Natural killer cell treated with Interleukin-12 subunit alpha and Interleukin-12 subunit beta and Interleukin-15 and Interleukin-18, amount 100 ng/mL, for 72 hours (primary cell): Measurements from ENCODE around the gene PAK5. TPM values are rescaled to one million over a fixed set of nuclear protein-coding genes. Genes with fewer than 3 reads are reported as not detected.

Source experiments
- ATAC-seq, 2 donors: fragments of 150-1000 bp; cut with Tn5 transposase in 1 of 2; sonication (Bioruptor Pico), chemical (Tn5 transposase) in 1 of 2; 2 replicates each; pipeline ENCODE4 v1.10.0; 2021
- DNase-seq: peaks from one replicate; pipeline ENCODE4 v3.0.0; 2022; ENCODE audit warnings: low spot score
- H3K27ac Mint-ChIP-seq, 2 donors: 1 replicate in 1 of 2; 2 replicates in 1 of 2; pipeline ENCODE4 v1.8.0; 2022; ENCODE audit warnings: mixed read lengths in 2 of 2, mild to moderate bottlenecking in 1 of 2, moderate library complexity in 1 of 2
- H3K27me3 Mint-ChIP-seq, 2 donors: 1 replicate in 1 of 2; 2 replicates in 1 of 2; pipeline ENCODE4 v1.8.0; 2022; ENCODE audit warnings: mixed read lengths in 2 of 2
- H3K36me3 Mint-ChIP-seq: one replicate; pipeline ENCODE4 v1.8.0; 2022; ENCODE audit warnings: mixed read lengths
- H3K4me1 Mint-ChIP-seq, 2 donors: 1 replicate in 1 of 2; 2 replicates in 1 of 2; pipeline ENCODE4 v1.8.0; 2022; ENCODE audit warnings: low read depth in 2 of 2, mixed read lengths in 2 of 2, mild to moderate bottlenecking in 1 of 2
- H3K4me3 Mint-ChIP-seq: one replicate; pipeline ENCODE4 v1.8.0; 2022; ENCODE audit warnings: mixed read lengths
- H3K9me3 Mint-ChIP-seq: 2 replicates; pipeline ENCODE4 v1.8.0; 2022; ENCODE audit warnings: mixed read lengths
- total RNA-seq, 2 donors: library from RNA; stranded (reverse); gene quantifications; one replicate each; pipeline ENCODE4 v1.2.3, GENCODE V29; 2022

Gene PAK5
- total RNA-seq, 2 donors from 2014 or later, result not detected

DNA sequence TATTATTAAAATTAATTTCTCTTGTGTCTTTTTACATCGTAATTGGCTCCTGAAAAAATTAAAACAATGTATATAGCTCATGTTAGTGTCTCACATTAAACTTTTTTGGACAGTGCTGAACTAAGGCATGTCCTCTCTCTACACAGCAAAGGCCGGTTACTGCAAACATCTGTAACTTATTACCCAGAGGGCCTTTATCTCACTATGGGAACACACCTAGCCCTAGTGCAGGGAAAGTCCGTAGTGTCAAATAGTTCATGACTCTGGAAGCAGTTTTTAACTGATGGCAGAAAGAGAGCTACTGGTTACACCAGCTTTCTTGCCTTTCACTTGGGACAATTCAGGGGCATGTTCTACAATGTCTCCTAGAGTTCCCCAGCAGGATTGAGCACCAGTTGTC lies 82.2 kb downstream of the PAK5 start:
- H3K4me1 Mint-ChIP-seq, result no peaks in the 10 kb centered on the region
- DNase-seq (no peak), ATAC-seq (no peak)
- no peak overlapping the region for H3K27ac Mint-ChIP-seq
- H3K4me3 Mint-ChIP-seq, result no peak overlapping the region
- H3K27me3 Mint-ChIP-seq, result no peaks in the 10 kb centered on the region
- peaks cover 10% of the 10 kb centered on the region for H3K9me3 Mint-ChIP-seq
- peaks cover 4% of the 10 kb centered on the region for H3K36me3 Mint-ChIP-seq

DNA sequence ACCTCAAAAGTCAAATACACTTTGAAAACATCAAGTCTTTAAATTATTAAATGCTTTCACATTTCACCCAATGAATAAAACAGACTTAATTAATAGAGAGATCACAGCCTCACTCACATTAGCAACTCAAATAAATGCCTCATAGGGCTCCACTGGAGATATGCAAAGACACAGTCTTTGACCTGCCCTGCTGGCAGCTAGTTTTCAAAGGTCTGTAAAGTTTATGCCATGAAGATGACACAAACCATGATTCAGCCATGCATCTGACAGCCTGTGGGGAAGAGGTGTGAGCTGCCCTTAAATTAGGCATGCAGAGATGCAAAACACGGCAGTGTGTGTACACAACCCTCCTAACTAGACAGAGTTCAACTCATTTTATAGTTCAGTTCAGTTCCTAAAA lies 83.6 kb downstream of the PAK5 start:
- no peaks in the 10 kb centered on the region for H3K4me1 Mint-ChIP-seq
- no peak for ATAC-seq

DNA sequence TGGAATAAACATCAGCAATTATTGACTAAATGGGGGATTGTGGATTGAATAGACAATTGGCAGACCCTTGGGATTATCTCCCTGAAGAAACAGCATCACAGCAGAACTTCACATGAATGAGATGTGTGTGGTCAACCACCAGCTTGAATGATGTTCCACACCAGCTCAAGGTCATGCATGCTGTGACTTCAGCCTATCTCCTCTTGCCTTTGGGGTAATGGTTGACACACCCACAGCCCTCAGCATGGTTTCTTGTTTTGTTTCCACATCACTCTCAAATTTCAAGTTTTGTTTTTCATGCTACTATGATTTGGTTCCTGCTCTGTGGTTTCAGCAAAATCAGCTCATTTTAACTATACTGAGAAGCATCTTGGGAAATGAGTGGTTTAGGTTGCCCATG lies 94.3 kb downstream of the PAK5 start:
- H3K4me3 Mint-ChIP-seq, result no peak overlapping the region
- no peak for DNase-seq
- H3K9me3 Mint-ChIP-seq, result peaks cover 9% of the 10 kb centered on the region
- no peaks in the 10 kb centered on the region for H3K27me3 Mint-ChIP-seq
- no peak for ATAC-seq
- no peak overlapping the region for H3K27ac Mint-ChIP-seq
- H3K4me1 Mint-ChIP-seq, result no peaks in the 10 kb centered on the region
- no peaks in the 10 kb centered on the region for H3K36me3 Mint-ChIP-seq

More for the DNA sequence above, 83.6 kb downstream of the PAK5 start:
- Mint-ChIP-seq H3K9me3 (peaks cover 10% of the 10 kb centered on the region), H3K36me3 (peaks cover 4% of the 10 kb centered on the region), H3K4me3 (no peak overlapping the region), H3K27me3 (no peaks in the 10 kb centered on the region), H3K27ac (no peak overlapping the region)
- DNase-seq, result no peak

GRCh38 chr20:9743871-9744270 lies 95.0 kb downstream of the PAK5 start:
- no peaks in the 10 kb centered on the region for H3K27me3 Mint-ChIP-seq
- H3K36me3 Mint-ChIP-seq, result no peaks in the 10 kb centered on the region
- DNase-seq, result no peak
- no peaks in the 10 kb centered on the region for H3K4me1 Mint-ChIP-seq
- peaks cover 9% of the 10 kb centered on the region for H3K9me3 Mint-ChIP-seq
- ATAC-seq, result no peak
- H3K4me3 Mint-ChIP-seq, result no peak overlapping the region
- no peak overlapping the region for H3K27ac Mint-ChIP-seq

DNA sequence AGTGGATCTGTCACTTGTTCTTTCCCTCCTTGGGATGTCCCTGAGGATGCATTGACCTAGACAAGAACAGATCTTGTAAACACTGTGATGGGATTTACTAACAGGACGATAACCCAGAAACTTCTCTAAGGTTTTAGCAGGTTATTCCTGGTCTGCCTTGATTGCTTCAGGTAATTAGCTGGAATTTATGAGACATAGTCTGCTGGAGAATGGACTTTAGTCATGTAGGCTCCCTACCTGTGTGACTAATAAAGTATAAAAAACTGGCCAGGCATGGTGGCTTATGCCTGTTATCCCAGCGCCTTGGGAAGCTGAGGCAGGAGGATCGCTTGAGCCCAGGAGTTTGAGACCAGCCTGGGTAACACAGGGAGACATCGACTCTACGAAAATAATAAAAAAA lies 96.1 kb downstream of the PAK5 start:
- Mint-ChIP-seq H3K9me3 (peaks cover 9% of the 10 kb centered on the region), H3K4me1 (no peaks in the 10 kb centered on the region), H3K36me3 (no peaks in the 10 kb centered on the region), H3K27me3 (no peaks in the 10 kb centered on the region), H3K4me3 (no peak overlapping the region), H3K27ac (no peak overlapping the region)
- DNase-seq (no peak), ATAC-seq (no peak)

GRCh38 chr20:9741996-9742395 lies 96.9 kb downstream of the PAK5 start:
- no peak for ATAC-seq
- no peak overlapping the region for H3K4me3 Mint-ChIP-seq
- H3K4me1 Mint-ChIP-seq, result no peaks in the 10 kb centered on the region

GRCh38 chr20:9740486-9740885 lies 98.4 kb downstream of the PAK5 start:
- H3K27me3 Mint-ChIP-seq, result no peaks in the 10 kb centered on the region
- no peak overlapping the region for H3K27ac Mint-ChIP-seq
- peaks cover 4% of the 10 kb centered on the region for H3K9me3 Mint-ChIP-seq

More at GRCh38 chr20:9741996-9742395, 96.9 kb downstream of the PAK5 start:
- H3K27me3 Mint-ChIP-seq, result no peaks in the 10 kb centered on the region
- no peaks in the 10 kb centered on the region for H3K36me3 Mint-ChIP-seq
- DNase-seq, result no peak
- no peak overlapping the region for H3K27ac Mint-ChIP-seq
- peaks cover 8% of the 10 kb centered on the region for H3K9me3 Mint-ChIP-seq

DNA sequence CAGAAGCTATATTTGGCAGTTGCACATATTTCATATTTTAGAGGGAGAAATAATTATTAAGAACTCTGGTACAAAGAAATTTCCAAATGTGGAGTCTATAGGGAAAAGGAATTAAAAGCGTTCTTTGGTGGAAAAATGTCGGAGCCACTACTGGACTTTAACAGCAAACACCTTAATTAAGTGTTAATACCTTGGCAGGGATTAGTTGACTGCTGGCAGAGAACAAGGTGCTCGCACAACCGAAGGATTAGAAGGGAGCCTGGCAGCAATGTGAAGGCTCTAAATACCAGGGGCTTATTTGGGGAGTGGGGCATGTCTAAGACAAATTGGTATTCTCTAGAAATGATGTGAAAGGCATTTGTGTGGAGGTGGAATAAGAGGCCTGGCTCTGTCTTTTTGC lies 98.9 kb downstream of the PAK5 start:
- ATAC-seq (no peak), DNase-seq (no peak)
- H3K27ac Mint-ChIP-seq, result no peak overlapping the region
- H3K27me3 Mint-ChIP-seq, result no peaks in the 10 kb centered on the region
- peaks cover 4% of the 10 kb centered on the region for H3K9me3 Mint-ChIP-seq
- H3K4me1 Mint-ChIP-seq, result no peaks in the 10 kb centered on the region
- H3K36me3 Mint-ChIP-seq, result no peaks in the 10 kb centered on the region
- H3K4me3 Mint-ChIP-seq, result no peak overlapping the region

More at GRCh38 chr20:9740486-9740885, 98.4 kb downstream of the PAK5 start:
- Mint-ChIP-seq H3K4me3 (no peak overlapping the region), H3K4me1 (no peaks in the 10 kb centered on the region), H3K36me3 (no peaks in the 10 kb centered on the region)
- ATAC-seq (no peak), DNase-seq (no peak)

- DNase-seq (no peak), ATAC-seq (no peak)
- peaks cover 8% of the 10 kb centered on the region for H3K9me3 Mint-ChIP-seq
- H3K36me3 Mint-ChIP-seq, result no peaks in the 10 kb centered on the region
- H3K27me3 Mint-ChIP-seq, result no peaks in the 10 kb centered on the region
- H3K4me1 Mint-ChIP-seq, result no peaks in the 10 kb centered on the region
- no peak overlapping the region for H3K4me3 Mint-ChIP-seq
- H3K27ac Mint-ChIP-seq, result no peak overlapping the region
Observed at GRCh38 chr20:9736373-9736772, 102.5 kb downstream of the PAK5 start.

DNA sequence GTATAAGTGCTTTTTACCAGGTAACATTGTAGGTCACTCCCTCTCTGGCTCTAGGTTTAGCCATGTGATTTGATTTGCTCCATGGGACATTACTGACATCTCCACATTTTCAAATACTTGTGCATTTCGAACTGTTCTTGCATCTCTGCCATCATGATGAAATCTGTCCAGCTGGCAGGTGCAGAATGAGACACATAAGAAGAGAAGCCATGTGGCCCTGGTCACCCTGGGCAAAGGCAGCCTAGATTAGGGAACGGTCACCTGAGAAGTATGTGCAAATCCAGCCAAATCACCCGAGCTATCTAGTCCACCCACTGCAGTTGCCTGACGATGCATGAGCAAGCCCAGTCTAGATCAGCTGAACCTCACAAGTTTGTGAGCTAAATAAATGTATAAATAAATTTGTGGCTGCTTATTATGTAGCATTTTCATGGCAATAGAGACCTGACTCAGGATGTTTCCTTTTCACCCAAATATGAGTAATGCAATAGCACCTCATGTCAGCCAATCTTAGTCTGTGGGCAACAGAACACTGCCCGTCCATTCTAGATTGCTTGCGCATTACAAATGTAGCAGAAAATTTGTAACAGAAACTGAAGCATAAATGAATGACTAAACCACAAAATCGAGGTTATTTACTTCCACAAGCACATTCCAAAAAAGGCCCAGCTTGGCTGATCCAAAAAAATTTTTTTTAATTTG lies 115.2 kb downstream of the PAK5 start:
- H3K27ac Mint-ChIP-seq, result no peak overlapping the region
- H3K27me3 Mint-ChIP-seq, result no peaks in the 10 kb centered on the region
- ATAC-seq, result no peak
- peaks cover 10% of the 10 kb centered on the region for H3K9me3 Mint-ChIP-seq
- H3K4me3 Mint-ChIP-seq, result no peak overlapping the region
- H3K4me1 Mint-ChIP-seq, result no peaks in the 10 kb centered on the region
- no peak for DNase-seq
- H3K36me3 Mint-ChIP-seq, result peaks cover 8% of the 10 kb centered on the region

DNA sequence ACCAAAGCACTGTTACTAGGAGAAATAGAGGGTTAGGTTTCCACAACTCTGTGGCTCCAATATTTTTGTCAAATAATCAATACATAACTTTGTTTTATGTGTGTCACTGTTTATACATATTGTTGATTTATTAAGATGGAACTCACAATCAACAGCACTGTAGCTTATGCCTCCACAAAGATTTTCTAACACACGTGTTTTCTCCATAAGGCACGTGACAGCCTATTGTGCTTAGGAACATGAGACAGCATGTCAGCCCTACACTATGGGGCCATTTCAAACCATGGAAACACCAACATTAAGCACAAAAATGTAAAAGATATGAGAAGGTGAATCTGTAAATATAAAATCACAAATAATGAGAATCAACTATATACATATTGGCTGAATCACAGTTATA lies 127.0 kb downstream of the PAK5 start:
- Mint-ChIP-seq H3K27ac (no peak overlapping the region), H3K4me3 (no peak overlapping the region), H3K4me1 (no peaks in the 10 kb centered on the region), H3K36me3 (no peaks in the 10 kb centered on the region), H3K27me3 (no peaks in the 10 kb centered on the region), H3K9me3 (peaks cover 4% of the 10 kb centered on the region)
- ATAC-seq (no peak), DNase-seq (no peak)

DNA sequence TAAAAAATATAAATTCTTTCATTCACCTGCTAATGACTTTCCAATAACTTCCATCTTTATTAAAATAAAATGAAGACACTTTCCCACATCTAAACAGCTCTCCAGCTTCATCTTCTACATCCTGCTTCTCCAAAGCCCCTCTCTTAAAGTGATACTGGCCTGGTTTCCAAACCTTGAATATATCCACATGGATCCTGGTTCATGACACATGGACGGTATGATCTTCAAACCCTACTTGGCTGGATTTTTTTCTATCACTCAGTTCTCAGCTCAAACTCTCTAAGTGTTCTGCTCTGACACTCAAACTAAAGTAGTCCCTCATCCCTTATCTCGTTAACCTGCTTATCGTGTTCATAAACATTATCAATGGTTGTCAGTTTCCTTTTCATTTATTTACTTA lies 128.2 kb downstream of the PAK5 start:
- peaks cover 4% of the 10 kb centered on the region for H3K9me3 Mint-ChIP-seq
- no peak for ATAC-seq
- no peaks in the 10 kb centered on the region for H3K4me1 Mint-ChIP-seq
- H3K27ac Mint-ChIP-seq, result no peak overlapping the region
- H3K4me3 Mint-ChIP-seq, result no peak overlapping the region
- DNase-seq, result no peak
- H3K27me3 Mint-ChIP-seq, result no peaks in the 10 kb centered on the region
- H3K36me3 Mint-ChIP-seq, result no peaks in the 10 kb centered on the region

- no peaks in the 10 kb centered on the region for H3K36me3 Mint-ChIP-seq
- H3K4me3 Mint-ChIP-seq, result no peak overlapping the region
- no peak overlapping the region for H3K27ac Mint-ChIP-seq
- no peaks in the 10 kb centered on the region for H3K27me3 Mint-ChIP-seq
- no peak for DNase-seq
- H3K9me3 Mint-ChIP-seq, result peaks cover 7% of the 10 kb centered on the region
- ATAC-seq, result no peak
- no peaks in the 10 kb centered on the region for H3K4me1 Mint-ChIP-seq
Observed at GRCh38 chr20:9705722-9706476, 133.0 kb downstream of the PAK5 start.

- H3K27me3 Mint-ChIP-seq, result no peaks in the 10 kb centered on the region
- H3K36me3 Mint-ChIP-seq, result no peaks in the 10 kb centered on the region
- H3K9me3 Mint-ChIP-seq, result peaks cover 3% of the 10 kb centered on the region
- H3K4me3 Mint-ChIP-seq, result no peak overlapping the region
- no peak overlapping the region for H3K27ac Mint-ChIP-seq
- no peak for ATAC-seq
- H3K4me1 Mint-ChIP-seq, result no peaks in the 10 kb centered on the region
- DNase-seq, result no peak
Observed at GRCh38 chr20:9699181-9699580, 139.7 kb downstream of the PAK5 start.
